ENCODE data around the gene SPATA46. TPM values are rescaled to one million over a fixed set of nuclear protein-coding genes. Genes with fewer than 3 reads are reported as not detected.

Gene SPATA46
- total RNA-seq, 4 donors from 2014 or later = not detected

GRCh38 chr1:162360237-162360873 is 16.3 kb downstream of the SPATA46 start:
- no peak for TF ChIP-seq CTCF (IDR thresholded peaks at IDR 0.05; ENCODE audit: low read depth)

- TF ChIP-seq CTCF (IDR thresholded peaks at IDR 0.05; ENCODE audit: low read depth) = no peak
Observed at GRCh38 chr1:162359523-162360236, 17.0 kb downstream of the SPATA46 start.

DNA sequence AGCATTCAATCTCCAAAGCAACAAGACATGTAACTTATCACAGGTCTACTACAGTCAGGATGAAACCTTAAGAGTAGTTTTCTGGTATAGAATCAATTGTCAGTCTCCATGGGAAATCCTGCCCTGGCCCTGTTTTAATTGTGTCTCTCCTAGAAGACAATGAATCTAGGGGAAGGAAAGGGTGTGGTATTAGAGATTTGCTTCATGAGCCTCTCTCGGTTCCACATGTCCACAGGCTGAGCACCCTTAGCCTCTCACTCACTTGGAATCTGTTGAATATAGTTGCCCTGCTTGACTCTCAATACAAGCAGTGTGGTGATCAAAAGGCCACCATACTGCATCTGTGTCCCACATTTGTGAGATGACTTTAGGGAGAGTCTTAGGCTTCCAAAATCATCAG is 17.7 kb downstream of the SPATA46 start:
- TF ChIP-seq CTCF (IDR thresholded peaks at IDR 0.05; ENCODE audit: low read depth) = no peak

GRCh38 chr1:162357681-162358266 is 18.9 kb downstream of the SPATA46 start:
- no peak for TF ChIP-seq CTCF (IDR thresholded peaks at IDR 0.05; ENCODE audit: low read depth)

DNA sequence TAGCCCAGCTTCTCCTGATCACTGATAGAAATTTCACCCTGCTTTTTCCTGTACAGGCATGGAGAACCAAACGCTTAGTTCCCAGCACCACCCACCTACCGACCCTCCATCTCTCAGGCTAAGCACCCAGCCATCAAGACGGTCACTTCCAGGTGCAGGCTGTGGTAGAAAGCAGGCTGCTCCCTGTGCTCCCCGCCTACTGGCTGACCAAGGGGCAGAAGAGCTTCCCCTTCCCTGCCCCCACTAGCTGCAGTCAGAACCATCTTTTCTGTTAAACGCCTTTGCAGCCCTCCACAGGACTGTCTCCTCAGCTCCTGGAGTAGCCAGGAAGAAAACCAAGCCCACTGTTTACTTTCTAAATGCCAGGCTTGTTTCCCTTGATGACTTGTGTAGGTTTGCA is 23.0 kb downstream of the SPATA46 start:
- no peak for TF ChIP-seq CTCF (IDR thresholded peaks at IDR 0.05; ENCODE audit: low read depth)

- no peak for TF ChIP-seq CTCF (IDR thresholded peaks at IDR 0.05; ENCODE audit: low read depth)
Observed at GRCh38 chr1:162353078-162353477, 23.6 kb downstream of the SPATA46 start.

- TF ChIP-seq CTCF (IDR thresholded peaks at IDR 0.05; ENCODE audit: low read depth) = no peak
Observed at GRCh38 chr1:162351246-162351842, 25.3 kb downstream of the SPATA46 start.

Measured in subcutaneous adipose tissue (tissue), 4 donors.